HG03025 (cell line): ENCODE results near the gene ELOVL6.
A peak's percentile ranks its signal among the peaks of the same experiment; 100 is the strongest.
"Not testable (repeated sequence)": the region's sequence is repeated elsewhere in the genome, so short reads cannot be mapped to it uniquely, and the experiment has no call there.

Source experiments
- ATAC-seq: cut with Tn5 transposase; IDR thresholded peaks from one replicate; pipeline ENCODE4 v1.9.1; 2021; ENCODE audit warnings: mild to moderate bottlenecking, moderate library complexity; ENCODE audit not compliant: unreplicated experiment, low FRiP score

The ELOVL6 gene

DNA sequence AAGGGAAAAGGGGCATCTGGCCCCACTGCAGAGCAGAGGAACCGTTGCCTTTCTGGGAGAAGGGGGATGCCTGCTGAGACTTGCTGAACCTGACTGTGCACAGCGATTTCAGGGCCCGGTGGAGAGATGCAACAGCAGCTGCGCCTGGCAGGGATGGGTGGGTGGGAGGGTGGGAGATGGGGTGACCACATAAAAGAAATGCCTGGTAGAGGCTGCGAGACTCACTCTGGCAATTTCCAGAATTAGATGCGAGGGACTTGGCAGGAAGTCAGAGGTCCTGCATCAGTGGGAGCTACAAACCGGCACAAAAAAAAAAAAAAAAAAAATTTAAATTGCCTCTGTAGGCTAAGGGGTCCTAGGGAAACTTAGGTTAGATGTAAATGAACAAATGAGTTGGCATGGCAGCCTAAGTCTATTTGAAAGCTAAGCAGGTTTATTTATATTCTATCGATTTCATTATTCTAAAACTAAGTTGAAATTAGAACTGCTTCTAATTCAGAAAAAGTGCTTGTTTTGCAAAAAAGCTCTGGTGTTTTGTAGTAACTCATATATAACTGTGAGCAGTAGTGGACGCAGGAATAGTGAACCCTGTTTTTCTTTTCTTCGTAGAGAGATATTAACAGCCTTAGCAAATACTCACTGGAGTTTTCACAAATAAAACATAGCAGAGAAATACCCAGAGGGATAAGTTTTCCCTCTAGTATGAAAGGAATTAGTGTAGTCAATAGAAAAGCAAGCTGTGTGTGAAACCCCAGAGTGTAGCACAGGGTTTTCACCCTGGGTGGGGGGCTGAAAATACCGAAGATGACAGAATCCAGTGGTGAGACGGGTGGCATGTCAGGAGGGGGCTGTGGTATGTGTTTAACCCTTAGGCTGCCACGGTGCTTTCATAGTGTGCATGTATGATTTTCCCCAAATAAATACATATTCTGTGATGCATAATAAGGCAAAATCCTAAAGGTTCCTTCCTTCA is 155.6 kb downstream of the ELOVL6 start:
- no peak for ATAC-seq

DNA sequence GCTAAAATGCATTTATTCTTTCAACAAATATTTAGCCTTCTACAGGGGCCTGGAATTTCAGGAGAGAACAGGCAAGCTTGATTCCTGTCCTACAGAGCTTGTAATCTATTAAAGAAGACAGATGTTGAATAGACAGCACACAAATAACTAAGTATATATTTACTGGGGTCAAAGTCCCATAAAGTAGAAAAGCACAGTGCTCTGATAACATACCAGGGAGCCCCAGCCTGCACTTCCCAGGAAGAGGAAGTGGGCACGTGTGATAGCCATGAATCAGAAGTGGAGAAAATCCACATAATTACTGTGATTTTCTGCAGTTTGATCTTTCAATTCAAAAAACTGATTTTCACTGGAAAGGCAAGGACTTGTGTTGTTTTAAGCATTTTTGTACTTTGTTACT is 156.7 kb downstream of the ELOVL6 start:
- ATAC-seq, result no peak

DNA sequence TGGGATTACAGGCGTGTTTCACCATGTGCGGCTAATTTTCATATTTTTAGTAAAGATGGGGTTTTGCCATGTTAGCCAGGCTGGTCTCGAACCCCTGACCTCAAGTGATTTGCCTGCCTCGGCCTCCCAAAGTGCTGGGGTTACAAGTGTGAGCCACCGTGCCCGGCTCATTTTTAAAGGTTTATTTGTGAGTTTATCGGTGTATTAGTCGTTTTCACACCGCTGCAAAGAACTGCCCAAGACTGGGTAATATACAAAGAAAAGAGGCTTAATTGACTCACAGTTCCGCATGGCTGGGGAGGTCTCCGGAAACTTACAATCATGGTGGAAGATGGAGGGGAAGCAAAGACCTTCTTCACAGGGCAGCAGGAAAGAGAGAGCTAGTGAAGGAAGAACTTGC is 159.3 kb downstream of the ELOVL6 start:
- ATAC-seq, result not testable (repeated sequence)

- ATAC-seq, result peak; percentile 91
Measured at GRCh38 chr4:110034026-110034393, 164.4 kb downstream of the ELOVL6 start.

- no peak for ATAC-seq
Measured at GRCh38 chr4:110033355-110034025, 164.9 kb downstream of the ELOVL6 start.

DNA sequence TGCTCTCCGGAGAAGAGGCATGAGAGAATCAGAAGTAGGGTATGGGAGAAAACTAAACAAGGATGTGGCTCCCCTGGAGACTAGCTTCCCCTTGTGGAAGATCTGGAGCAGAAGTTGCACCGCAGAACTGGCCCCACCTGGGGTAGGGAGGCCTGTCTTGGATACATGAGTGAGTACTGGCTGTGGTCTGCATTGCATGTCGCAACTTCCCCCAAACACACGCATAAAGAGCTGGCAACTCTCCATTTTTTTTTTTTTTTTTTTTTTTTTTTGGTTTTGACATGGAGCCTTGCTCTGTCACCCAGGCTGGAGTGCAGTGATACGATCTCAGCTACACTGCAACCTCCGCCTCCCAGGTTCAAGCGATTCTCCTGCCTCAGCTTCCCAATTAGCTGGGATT is 165.8 kb downstream of the ELOVL6 start:
- ATAC-seq, result no peak

GRCh38 chr4:110025718-110026117 is 172.7 kb downstream of the ELOVL6 start:
- no peak for ATAC-seq

- no peak for ATAC-seq
Measured at GRCh38 chr4:110025056-110025455, 173.4 kb downstream of the ELOVL6 start.

DNA sequence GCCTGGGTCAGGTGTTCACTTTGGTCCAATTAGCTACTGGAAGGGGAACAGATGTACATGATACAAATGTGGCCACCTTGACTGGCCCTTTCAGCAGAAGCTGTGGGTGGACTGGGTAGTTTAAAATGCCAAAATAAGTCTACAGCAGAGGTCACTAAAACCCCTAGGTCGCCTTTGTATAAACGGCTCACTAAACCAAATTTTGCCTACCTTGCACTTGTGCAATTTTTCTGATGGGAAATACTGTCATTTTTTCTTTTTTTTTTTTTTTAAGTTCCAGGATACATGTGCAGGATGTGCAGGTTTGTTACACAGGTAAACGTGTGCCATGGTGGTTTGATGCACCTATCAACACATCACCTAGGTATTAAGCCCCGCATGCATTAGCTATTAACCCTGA is 176.0 kb downstream of the ELOVL6 start:
- ATAC-seq, result no peak

DNA sequence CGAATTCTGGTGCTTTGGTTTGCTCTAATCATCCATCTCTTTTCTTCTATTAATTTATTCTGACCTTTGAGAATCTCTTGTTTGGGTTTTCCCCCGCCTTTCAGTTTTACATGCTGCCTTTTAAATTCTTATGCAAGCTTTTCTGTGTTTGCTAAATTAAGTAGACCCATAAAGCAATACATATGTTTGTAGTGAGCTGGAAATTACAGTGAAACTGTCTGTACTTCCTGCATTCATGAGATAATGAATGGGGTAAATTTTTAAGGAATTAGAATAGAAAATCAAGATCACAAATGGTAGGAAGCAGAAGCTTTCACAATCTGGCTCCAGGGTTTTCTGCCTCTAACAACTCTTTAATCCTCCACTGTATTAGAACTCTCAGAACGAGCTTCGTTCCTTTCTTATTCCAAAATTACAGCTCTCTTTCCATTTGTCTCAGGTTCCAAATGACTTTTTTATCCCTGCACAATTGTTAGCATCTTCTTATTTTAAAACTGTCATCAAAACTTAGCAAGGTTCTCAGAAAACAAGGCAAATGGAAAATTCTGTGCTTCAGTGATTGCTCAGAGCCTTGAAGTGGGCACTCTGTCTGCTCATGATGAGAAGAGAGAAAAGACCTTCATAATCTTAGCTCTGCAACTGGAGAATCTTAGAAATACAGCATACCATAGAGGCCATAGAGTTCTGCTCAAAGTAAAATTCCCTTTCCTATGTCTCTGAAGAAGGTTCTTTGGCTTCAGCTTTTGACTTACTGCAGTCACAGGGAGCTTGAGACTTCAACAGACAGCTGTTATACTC is 177.6 kb downstream of the ELOVL6 start:
- no peak for ATAC-seq

GRCh38 chr4:110020139-110020538 is 178.3 kb downstream of the ELOVL6 start:
- no peak for ATAC-seq

DNA sequence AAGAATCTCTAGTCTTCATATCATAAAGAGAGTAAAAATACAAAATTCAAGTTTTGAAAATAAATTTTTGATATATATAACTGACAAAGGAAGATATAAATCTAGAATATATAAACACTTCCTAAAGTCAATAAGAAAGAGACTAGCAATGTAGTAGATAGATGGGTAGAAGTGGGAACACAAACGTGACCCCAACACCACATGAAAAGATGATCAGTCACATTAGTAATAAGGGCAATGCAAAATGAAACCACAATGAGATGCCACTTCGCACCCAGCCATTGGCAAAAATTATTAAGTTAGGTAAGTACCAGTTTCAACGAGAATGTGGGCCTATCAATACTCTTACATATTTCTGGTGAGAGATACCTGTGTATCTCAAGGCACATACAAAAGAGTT is 179.3 kb downstream of the ELOVL6 start:
- ATAC-seq, result no peak

GRCh38 chr4:110014233-110014632 is 184.2 kb downstream of the ELOVL6 start:
- ATAC-seq, result no peak

DNA sequence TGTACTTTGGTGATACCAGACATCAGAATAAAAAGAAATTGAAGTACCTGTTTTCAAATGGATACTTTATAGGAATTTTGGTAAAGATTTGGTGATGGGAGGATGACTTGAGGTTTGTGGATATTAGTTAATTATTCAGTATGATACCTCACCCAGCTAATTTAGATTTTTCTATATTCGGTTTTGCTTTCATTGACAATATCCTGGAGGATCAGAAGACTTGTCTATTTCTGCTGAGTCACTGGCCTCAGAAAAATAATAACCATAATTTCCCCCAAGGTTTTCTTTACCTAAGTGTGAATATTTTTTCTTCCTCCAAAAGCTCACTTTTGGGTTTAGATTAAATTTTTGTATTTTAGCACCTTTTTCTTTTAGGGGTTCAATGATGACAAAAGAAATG is 185.5 kb downstream of the ELOVL6 start:
- ATAC-seq, result no peak

- no peak for ATAC-seq
Measured at GRCh38 chr4:110010797-110011196, 187.6 kb downstream of the ELOVL6 start.

DNA sequence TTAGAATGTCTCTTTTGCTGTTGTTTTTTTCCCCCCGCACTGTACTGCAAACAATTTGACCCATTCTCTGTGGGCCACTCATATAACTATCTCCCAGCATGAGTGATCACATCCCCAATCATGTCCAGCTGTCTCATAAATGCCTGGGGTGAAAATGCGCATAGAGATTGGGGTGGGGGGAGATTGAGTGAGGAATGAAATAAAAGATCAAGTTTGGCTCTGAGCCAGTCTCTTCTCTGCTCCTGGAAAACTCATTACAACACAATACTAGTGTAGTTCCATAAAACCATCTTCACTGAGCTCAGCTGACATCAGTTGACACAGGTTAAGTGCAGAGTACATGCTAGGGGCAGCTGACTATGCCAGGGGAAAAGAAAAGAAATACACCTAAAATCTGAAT is 188.9 kb downstream of the ELOVL6 start:
- ATAC-seq, result no peak

GRCh38 chr4:110008540-110008939 is 189.9 kb downstream of the ELOVL6 start:
- no peak for ATAC-seq

DNA sequence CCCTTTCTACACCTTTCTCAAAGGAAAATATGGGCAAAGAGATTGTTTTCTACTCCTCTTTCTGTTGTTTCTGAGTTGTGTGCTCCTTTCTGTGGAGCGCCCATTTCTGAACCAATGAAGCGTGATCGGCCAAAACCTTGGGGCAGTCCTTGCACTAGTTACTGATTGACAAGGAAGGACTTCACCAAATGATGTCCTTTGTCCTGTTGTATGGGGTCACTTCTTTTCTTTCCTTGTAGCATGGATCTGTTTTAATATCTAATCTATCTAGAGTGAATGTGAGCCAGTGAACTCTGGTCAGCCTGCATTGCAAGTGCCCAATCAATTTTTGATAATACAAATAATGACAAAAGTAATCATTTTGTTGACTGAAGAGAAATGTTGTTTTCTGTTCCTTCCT is 191.2 kb downstream of the ELOVL6 start:
- no peak for ATAC-seq

DNA sequence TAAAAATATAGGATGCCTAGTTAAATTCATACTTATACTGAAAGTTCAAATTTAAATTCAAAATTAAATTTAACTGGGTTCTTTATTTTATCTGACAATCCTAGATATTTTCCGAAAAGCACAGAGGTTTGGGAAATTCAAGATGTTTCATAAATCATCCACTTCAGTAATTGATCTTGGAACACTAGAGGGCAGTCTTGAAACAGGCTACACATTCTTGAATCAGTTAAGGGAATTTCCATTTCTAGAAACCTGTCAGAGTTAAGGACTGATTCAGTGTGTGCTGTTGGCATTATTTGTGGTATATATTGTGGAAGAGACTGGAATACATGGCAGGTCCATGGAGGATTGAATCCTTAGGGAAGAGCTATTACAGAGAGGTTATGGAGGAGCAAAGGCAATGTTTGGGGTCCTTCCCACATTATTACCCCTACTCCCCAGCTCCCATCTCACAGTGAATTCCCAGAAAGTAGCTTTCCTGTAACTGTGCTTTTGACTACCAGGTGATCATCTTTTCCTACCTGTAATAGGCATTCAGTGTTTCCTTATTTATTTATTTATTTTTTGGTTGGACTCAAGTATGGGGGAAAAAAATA is 192.9 kb downstream of the ELOVL6 start:
- ATAC-seq, result no peak

GRCh38 chr4:110004556-110004955 is 193.9 kb downstream of the ELOVL6 start:
- ATAC-seq, result no peak
